ENCODE measurements around the gene ASB9. TPM values are rescaled to one million over a fixed set of nuclear protein-coding genes. Genes with fewer than 3 reads are reported as not detected.
"Not testable (repeated sequence)": the region's sequence is repeated elsewhere in the genome, so short reads cannot be mapped to it uniquely, and the experiment has no call there.

The ASB9 gene
- total RNA-seq, 1 experiment from 2014 or later, result not detected

GRCh38 chrX:15274946-15275345 lies 5.1 kb upstream of the ASB9 start:
- Histone ChIP-seq H3K9ac (ENCODE audit: extremely low read depth, insufficient read length, low read length) (no peak overlapping the region), H4K20me1 (ENCODE audit: control insufficient read depth, insufficient read depth, insufficient read length) (no peaks in the 10 kb centered on the region), H3K27ac (ENCODE audit: insufficient read length, low read depth, low read length) (no peak overlapping the region), H2BK120ac (ENCODE audit: low read depth, low read length, poor library complexity, severe bottlenecking) (no peak overlapping the region), H3K23ac (ENCODE audit: insufficient read length, low read depth, low read length) (no peak overlapping the region), H3K18ac (ENCODE audit: insufficient read length, low read depth, low read length) (no peak overlapping the region), H2AK5ac (ENCODE audit: insufficient read length, low read length) (no peak overlapping the region), H3K4ac (ENCODE audit: low read depth, low read length) (no peak overlapping the region), H3K27me3 (ENCODE audit: insufficient read depth, low read length) (no peaks in the 10 kb centered on the region), H2BK20ac (ENCODE audit: low read depth, low read length, poor library complexity, severe bottlenecking) (no peak overlapping the region), H3T11ph (ENCODE audit: low read length) (no peak overlapping the region), H3K79me1 (ENCODE audit: insufficient read depth, low read depth, low read length, poor library complexity, severe bottlenecking) (no peaks in the 10 kb centered on the region), H3K9me3 (ENCODE audit: control insufficient read depth, low read depth, low read length) (no peaks in the 10 kb centered on the region), H4K8ac (replicated peaks; ENCODE audit: insufficient read length, low read depth, low read length) (no peak overlapping the region), H4K91ac (ENCODE audit: insufficient read length, low read depth, low read length) (no peak overlapping the region), H3K56ac (ENCODE audit: insufficient read length, low read depth, low read length) (no peak overlapping the region), H4K5ac (ENCODE audit: insufficient read length, low read depth, low read length) (no peak overlapping the region), H2AFZ (ENCODE audit: low read length) (no peak overlapping the region), H2BK5ac (ENCODE audit: insufficient read length, low read length) (no peak overlapping the region), H3K4me1 (ENCODE audit: insufficient read depth, low read length) (no peaks in the 10 kb centered on the region; the same call in 1 of the 2 replicates), H2BK12ac (ENCODE audit: insufficient read length, low read depth, low read length) (no peak overlapping the region), H2BK15ac (ENCODE audit: low read depth, low read length) (no peak overlapping the region), H3K79me2 (ENCODE audit: insufficient read depth, low read length) (no peaks in the 10 kb centered on the region), H3K14ac (ENCODE audit: insufficient read depth, low read length) (no peak overlapping the region), H3K4me2 (ENCODE audit: insufficient read depth, insufficient read length, low read length) (no peak overlapping the region), H3K23me2 (ENCODE audit: insufficient read length, low read depth, low read length, poor library complexity, severe bottlenecking) (no peaks in the 10 kb centered on the region)
- no CpG with 5 or more reads among the region's 2 CpGs for WGBS (ENCODE audit: extremely low coverage, insufficient read length, low lambda C conversion rate)
- DNase-seq, result no peak
- TF ChIP-seq, protein P1, sequence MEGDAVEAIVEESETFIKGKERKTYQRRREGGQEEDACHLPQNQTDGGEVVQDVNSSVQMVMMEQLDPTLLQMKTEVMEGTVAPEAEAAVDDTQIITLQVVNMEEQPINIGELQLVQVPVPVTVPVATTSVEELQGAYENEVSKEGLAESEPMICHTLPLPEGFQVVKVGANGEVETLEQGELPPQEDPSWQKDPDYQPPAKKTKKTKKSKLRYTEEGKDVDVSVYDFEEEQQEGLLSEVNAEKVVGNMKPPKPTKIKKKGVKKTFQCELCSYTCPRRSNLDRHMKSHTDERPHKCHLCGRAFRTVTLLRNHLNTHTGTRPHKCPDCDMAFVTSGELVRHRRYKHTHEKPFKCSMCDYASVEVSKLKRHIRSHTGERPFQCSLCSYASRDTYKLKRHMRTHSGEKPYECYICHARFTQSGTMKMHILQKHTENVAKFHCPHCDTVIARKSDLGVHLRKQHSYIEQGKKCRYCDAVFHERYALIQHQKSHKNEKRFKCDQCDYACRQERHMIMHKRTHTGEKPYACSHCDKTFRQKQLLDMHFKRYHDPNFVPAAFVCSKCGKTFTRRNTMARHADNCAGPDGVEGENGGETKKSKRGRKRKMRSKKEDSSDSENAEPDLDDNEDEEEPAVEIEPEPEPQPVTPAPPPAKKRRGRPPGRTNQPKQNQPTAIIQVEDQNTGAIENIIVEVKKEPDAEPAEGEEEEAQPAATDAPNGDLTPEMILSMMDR (conservative IDR thresholded peaks at IDR 0.05), result no peak
- no peaks in the 10 kb centered on the region; a peak in 1 of 7 replicates for H3K36me3 Mint-ChIP-seq (ENCODE audit: insufficient read depth in 1 of 3, low read depth in 3 of 3)
- no peak overlapping the region for H3K4me3 Mint-ChIP-seq
- peaks cover 5% of the 10 kb centered on the region in 2 experiments for H3K4me1 Mint-ChIP-seq
- H3K27ac Mint-ChIP-seq, result no peak overlapping the region
- no peaks in the 10 kb centered on the region for H3K27me3 Mint-ChIP-seq (ENCODE audit: low read depth)
- H3K9me3 Mint-ChIP-seq, result peaks cover 25 to 56% of the 10 kb centered on the region in 2 experiments

DNA sequence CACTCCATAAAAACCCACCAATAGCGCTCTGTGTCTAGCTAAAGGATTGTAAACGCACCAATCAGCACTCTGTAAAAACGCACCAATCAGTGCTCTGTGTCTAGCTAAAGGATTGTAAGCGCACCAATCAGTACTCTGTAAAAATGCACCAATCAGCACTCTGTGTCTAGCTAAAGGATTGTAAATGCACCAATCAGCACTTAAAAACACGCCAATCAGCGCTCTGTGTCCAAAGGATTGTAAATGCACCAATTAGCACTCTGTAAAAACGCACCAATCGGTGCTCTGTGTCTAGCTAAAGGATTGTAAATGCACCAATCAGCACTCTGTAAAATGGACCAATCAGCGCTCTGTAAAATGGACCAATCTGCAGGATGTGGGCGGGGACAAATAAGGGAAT lies 3.4 kb upstream of the ASB9 start:
- H3T11ph ChIP-seq (ENCODE audit: low read length); H3K4me3 Mint-ChIP-seq: not testable (repeated sequence)

More for the DNA sequence above, 3.4 kb upstream of the ASB9 start:
- H2BK12ac ChIP-seq (ENCODE audit: insufficient read length, low read depth, low read length); H3K4me1 Mint-ChIP-seq; DNase-seq; H3K27me3 ChIP-seq (ENCODE audit: insufficient read depth, low read length); H3K18ac ChIP-seq (ENCODE audit: insufficient read length, low read depth, low read length); H4K91ac ChIP-seq (ENCODE audit: insufficient read length, low read depth, low read length); H3K9me3 ChIP-seq (ENCODE audit: control insufficient read depth, low read depth, low read length); H2BK15ac ChIP-seq (ENCODE audit: low read depth, low read length); H3K23ac ChIP-seq (ENCODE audit: insufficient read length, low read depth, low read length); H3K79me2 ChIP-seq (ENCODE audit: insufficient read depth, low read length); H3K9ac ChIP-seq (ENCODE audit: extremely low read depth, insufficient read length, low read length); H4K20me1 ChIP-seq (ENCODE audit: control insufficient read depth, insufficient read depth, insufficient read length); H3K4me1 ChIP-seq (ENCODE audit: insufficient read depth, low read length); H2AK5ac ChIP-seq (ENCODE audit: insufficient read length, low read length); H3K27ac ChIP-seq (ENCODE audit: insufficient read length, low read depth, low read length); H3K27me3 Mint-ChIP-seq (ENCODE audit: low read depth); H3K36me3 Mint-ChIP-seq (ENCODE audit: insufficient read depth in 1 of 3, low read depth in 3 of 3); H2BK20ac ChIP-seq (ENCODE audit: low read depth, low read length, poor library complexity, severe bottlenecking); H3K4ac ChIP-seq (ENCODE audit: low read depth, low read length); H3K79me1 ChIP-seq (ENCODE audit: insufficient read depth, low read depth, low read length, poor library complexity, severe bottlenecking); H3K56ac ChIP-seq (ENCODE audit: insufficient read length, low read depth, low read length); H3K27ac Mint-ChIP-seq; H3K4me2 ChIP-seq (ENCODE audit: insufficient read depth, insufficient read length, low read length); H4K8ac ChIP-seq (replicated peaks; ENCODE audit: insufficient read length, low read depth, low read length); H4K5ac ChIP-seq (ENCODE audit: insufficient read length, low read depth, low read length); H2BK120ac ChIP-seq (ENCODE audit: low read depth, low read length, poor library complexity, severe bottlenecking); H2BK5ac ChIP-seq (ENCODE audit: insufficient read length, low read length); H3K23me2 ChIP-seq (ENCODE audit: insufficient read length, low read depth, low read length, poor library complexity, severe bottlenecking); H3K14ac ChIP-seq (ENCODE audit: insufficient read depth, low read length); H2AFZ ChIP-seq (ENCODE audit: low read length): not testable (repeated sequence)
- peaks cover 31 to 52% of the 10 kb centered on the region in 2 experiments for H3K9me3 Mint-ChIP-seq
- WGBS (ENCODE audit: extremely low coverage, insufficient read length, low lambda C conversion rate), result no CpG with 5 or more reads among the region's 10 CpGs
